HG03521 (cell line): ENCODE measurements around the gene AHCYL2.
A peak's percentile ranks its signal among the peaks of the same experiment; 100 is the strongest.
"Not testable (repeated sequence)": the region's sequence is repeated elsewhere in the genome, so short reads cannot be mapped to it uniquely, and the experiment has no call there.

Experiments used
- ATAC-seq: cut with Tn5 transposase; IDR thresholded peaks from one replicate; pipeline ENCODE4 v1.9.1; 2021; ENCODE audit warnings: mild to moderate bottlenecking, moderate library complexity; ENCODE audit not compliant: unreplicated experiment

Gene AHCYL2

GRCh38 chr7:129343099-129343700 is 118.4 kb downstream of the AHCYL2 start:
- peak; percentile 52 for ATAC-seq

- no peak for ATAC-seq
These were observed 122.5 kb downstream of the AHCYL2 start for GRCh38 chr7:129347330-129347729.

GRCh38 chr7:129348023-129348740 is 123.4 kb downstream of the AHCYL2 start:
- no peak for ATAC-seq

- no peak for ATAC-seq
These were observed 126.5 kb downstream of the AHCYL2 start for GRCh38 chr7:129351320-129351719.

- not testable (repeated sequence) for ATAC-seq
These were observed 128.3 kb downstream of the AHCYL2 start for GRCh38 chr7:129353104-129353503.

GRCh38 chr7:129354428-129355157 is 129.8 kb downstream of the AHCYL2 start:
- ATAC-seq, result no peak

- no peak for ATAC-seq
These were observed 131.3 kb downstream of the AHCYL2 start for GRCh38 chr7:129356176-129356575.

GRCh38 chr7:129359176-129359575 is 134.3 kb downstream of the AHCYL2 start:
- ATAC-seq, result no peak

- ATAC-seq, result no peak
These were observed 134.8 kb downstream of the AHCYL2 start for GRCh38 chr7:129359638-129360037.

- no peak for ATAC-seq
These were observed 136.9 kb downstream of the AHCYL2 start for GRCh38 chr7:129361771-129362170.

- ATAC-seq, result no peak
These were observed 137.7 kb downstream of the AHCYL2 start for GRCh38 chr7:129362496-129362895.

- no peak for ATAC-seq
These were observed 142.5 kb downstream of the AHCYL2 start for GRCh38 chr7:129367349-129367699.

GRCh38 chr7:129367700-129368388 is 143.0 kb downstream of the AHCYL2 start:
- ATAC-seq, result peak; percentile 62

GRCh38 chr7:129368389-129368986 is 143.7 kb downstream of the AHCYL2 start:
- peak; percentile 34 for ATAC-seq

GRCh38 chr7:129369447-129369846 is 144.6 kb downstream of the AHCYL2 start:
- not testable (repeated sequence) for ATAC-seq

GRCh38 chr7:129370812-129371211 is 146.0 kb downstream of the AHCYL2 start:
- ATAC-seq, result no peak

- ATAC-seq, result no peak
These were observed 146.7 kb downstream of the AHCYL2 start for GRCh38 chr7:129371487-129371886.

GRCh38 chr7:129373651-129374428 is 149.0 kb downstream of the AHCYL2 start:
- ATAC-seq, result no peak

GRCh38 chr7:129375141-129375938 is 150.5 kb downstream of the AHCYL2 start:
- no peak for ATAC-seq
